H9 (cell line): ENCODE data around the gene ENG. TPM values are rescaled to one million over a fixed set of nuclear protein-coding genes. Genes with fewer than 3 reads are reported as not detected.

ENCODE experiments used
- DNase-seq: peaks from one replicate; pipeline ENCODE4 v3.0.0-alpha.2; 2017
- H2AFZ ChIP-seq: one replicate; pipeline ENCODE4 v1.6.1; 2013; ENCODE audit warnings: mild to moderate bottlenecking, low read length, control low read depth, moderate library complexity
- H2AK5ac ChIP-seq: 2 replicates; pipeline ENCODE4 v1.6.1; 2013; ENCODE audit warnings: low read length, control low read depth, mixed read lengths; ENCODE audit not compliant: insufficient read length
- H2BK120ac ChIP-seq: one replicate; pipeline ENCODE4 v1.6.1; 2013; ENCODE audit warnings: low read depth, mild to moderate bottlenecking, low read length, control low read depth, inconsistent platforms; ENCODE audit not compliant: poor library complexity, severe bottlenecking
- H2BK12ac ChIP-seq: 2 replicates; pipeline ENCODE4 v1.6.1; 2013; ENCODE audit warnings: low read length, control low read depth, mixed read lengths, low read depth; ENCODE audit not compliant: insufficient read length
- H2BK15ac ChIP-seq: 2 replicates; pipeline ENCODE4 v1.6.1; 2013; ENCODE audit warnings: low read depth, low read length, control low read depth
- H2BK20ac ChIP-seq: one replicate; pipeline ENCODE4 v1.6.1; 2013; ENCODE audit warnings: low read depth, mild to moderate bottlenecking, low read length, control low read depth, inconsistent platforms; ENCODE audit not compliant: poor library complexity, severe bottlenecking
- H2BK5ac ChIP-seq: 2 replicates; pipeline ENCODE4 v1.6.1; 2013; ENCODE audit warnings: low read length, control low read depth, mixed read lengths; ENCODE audit not compliant: insufficient read length
- H3K14ac ChIP-seq: 2 replicates; pipeline ENCODE4 v1.6.1; 2013; ENCODE audit warnings: low read length, control low read depth; ENCODE audit not compliant: insufficient read depth
- H3K18ac ChIP-seq: 2 replicates; pipeline ENCODE4 v1.6.1; 2013; ENCODE audit warnings: low read depth, mild to moderate bottlenecking, mixed read lengths, low read length, control low read depth; ENCODE audit not compliant: insufficient read length
- H3K23ac ChIP-seq: 2 replicates; pipeline ENCODE4 v1.6.1; 2013; ENCODE audit warnings: low read length, control low read depth, mixed read lengths, low read depth; ENCODE audit not compliant: insufficient read length
- H3K23me2 ChIP-seq: 2 replicates; pipeline ENCODE4 v1.6.1; 2013; ENCODE audit warnings: low read depth, mild to moderate bottlenecking, mixed read lengths, low read length, control low read depth; ENCODE audit not compliant: insufficient read length, poor library complexity, severe bottlenecking
- H3K27ac ChIP-seq: 2 replicates; pipeline ENCODE4 v1.5.1; 2013; ENCODE audit warnings: low read length, control low read depth, mixed read lengths, low read depth; ENCODE audit not compliant: insufficient read length
- H3K27me3 ChIP-seq: 2 replicates; pipeline ENCODE4 v1.6.1; 2013; ENCODE audit warnings: low read length, control low read depth, inconsistent platforms; ENCODE audit not compliant: insufficient read depth
- H3K4ac ChIP-seq: 2 replicates; pipeline ENCODE4 v1.6.1; 2013; ENCODE audit warnings: low read depth, mild to moderate bottlenecking, control low read depth, inconsistent platforms, low read length, moderate library complexity
- H3K4me1 ChIP-seq: 2 replicates; pipeline ENCODE4 v1.6.1; 2013; ENCODE audit warnings: low read length, control low read depth, inconsistent platforms; ENCODE audit not compliant: insufficient read depth
- H3K4me2 ChIP-seq: 2 replicates; pipeline ENCODE4 v1.6.1; 2013; ENCODE audit warnings: low read length, control low read depth, mixed read lengths; ENCODE audit not compliant: insufficient read length, insufficient read depth
- H3K56ac ChIP-seq: 2 replicates; pipeline ENCODE4 v1.6.1; 2013; ENCODE audit warnings: low read depth, mild to moderate bottlenecking, mixed read lengths, low read length, control low read depth; ENCODE audit not compliant: insufficient read length
- H3K79me1 ChIP-seq: 2 replicates; pipeline ENCODE4 v1.6.1; 2013; ENCODE audit warnings: low read depth, mild to moderate bottlenecking, moderate library complexity, low read length, control low read depth, inconsistent platforms; ENCODE audit not compliant: insufficient read depth, poor library complexity, severe bottlenecking
- H3K79me2 ChIP-seq: 2 replicates; pipeline ENCODE4 v1.6.1; 2013; ENCODE audit warnings: low read length, control low read depth, inconsistent platforms; ENCODE audit not compliant: insufficient read depth
- H3K9ac ChIP-seq: 2 replicates; pipeline ENCODE4 v1.6.1; 2013; ENCODE audit warnings: low read length, control low read depth, mixed read lengths; ENCODE audit not compliant: insufficient read length; ENCODE audit errors: extremely low read depth
- H3K9me3 ChIP-seq: one replicate; pipeline ENCODE4 v1.6.1; 2013; ENCODE audit warnings: low read depth, low read length, inconsistent platforms; ENCODE audit not compliant: control insufficient read depth
- H3T11ph ChIP-seq: one replicate; pipeline ENCODE4 v1.6.1; 2013; ENCODE audit warnings: mild to moderate bottlenecking, low read length, control low read depth, inconsistent platforms
- H4K20me1 ChIP-seq: one replicate; pipeline ENCODE4 v1.6.1; 2013; ENCODE audit not compliant: control insufficient read depth, insufficient read length, insufficient read depth
- H4K5ac ChIP-seq: 2 replicates; pipeline ENCODE4 v1.6.1; 2013; ENCODE audit warnings: low read depth, mild to moderate bottlenecking, mixed read lengths, low read length, control low read depth; ENCODE audit not compliant: insufficient read length
- H4K8ac ChIP-seq: replicated peaks from 2 replicates; pipeline ENCODE4 v1.6.1; 2013; ENCODE audit warnings: low read length, control low read depth, mixed read lengths, low read depth; ENCODE audit not compliant: insufficient read length
- H4K91ac ChIP-seq: 2 replicates; pipeline ENCODE4 v1.6.1; 2013; ENCODE audit warnings: low read depth, mild to moderate bottlenecking, moderate library complexity, mixed read lengths, low read length, control low read depth; ENCODE audit not compliant: insufficient read length
- H3K27ac Mint-ChIP-seq, 3 experiments: 2 replicates in 2 of 3; 3 replicates in 1 of 3; pipeline ENCODE4 v1.8.0; 2020 to 2021; ENCODE audit warnings: mixed read lengths in 3 of 3, mild to moderate bottlenecking in 1 of 3, moderate library complexity in 1 of 3
- H3K27me3 Mint-ChIP-seq: 2 replicates; pipeline ENCODE4 v1.8.0; 2021; ENCODE audit warnings: low read depth, mild to moderate bottlenecking, moderate library complexity, mixed read lengths
- H3K36me3 Mint-ChIP-seq, 3 experiments: 2 replicates in 2 of 3; 3 replicates in 1 of 3; pipeline ENCODE4 v1.8.0; 2020 to 2021; ENCODE audit warnings: low read depth in 3 of 3, mixed read lengths in 3 of 3; ENCODE audit not compliant: insufficient read depth in 1 of 3
- H3K4me1 Mint-ChIP-seq, 2 experiments: 2 replicates each; pipeline ENCODE4 v1.8.0; 2020; ENCODE audit warnings: mixed read lengths in 2 of 2
- H3K4me3 Mint-ChIP-seq, 2 experiments: 2 replicates in 1 of 2; 3 replicates in 1 of 2; pipeline ENCODE4 v1.8.0; 2020 to 2021; ENCODE audit warnings: mild to moderate bottlenecking in 2 of 2, mixed read lengths in 2 of 2, moderate library complexity in 1 of 2
- H3K9me3 Mint-ChIP-seq, 2 experiments: 2 replicates in 1 of 2; 3 replicates in 1 of 2; pipeline ENCODE4 v1.8.0; 2020; ENCODE audit warnings: mild to moderate bottlenecking in 2 of 2, mixed read lengths in 2 of 2, moderate library complexity in 1 of 2
- CTCF ChIP-seq: fragments of 200-600 bp; sonication (generic); conservative IDR thresholded peaks from 3 replicates; pipeline ENCODE4 v1.8.0; 2021; ENCODE audit warnings: antibody characterized with exemption, mild to moderate bottlenecking
- WGBS: extraction: QIAGEN DNeasy Blood & Tissue Kit; methylation state at CpG from one replicate; pipeline ENCODE4 v1.1.7; 2013; ENCODE audit warnings: missing lambda C conversion rate, low lambda C conversion rate, mixed read lengths; ENCODE audit not compliant: insufficient read length; ENCODE audit errors: extremely low coverage; 5-methylcytosine and 5-hydroxymethylcytosine counted together
- total RNA-seq: library from RNA; stranded (reverse); gene quantifications from 2 replicates; pipeline ENCODE4 v1.2.1, GENCODE V29; 2021

The ENG gene
- total RNA-seq, 1 experiment from 2014 or later = 2.1 TPM

GRCh38 chr9:127880143-127880542 lies 25.7 kb upstream of the ENG start:
- H3K4ac ChIP-seq = no peak overlapping the region

More at GRCh38 chr9:127880143-127880542, 25.7 kb upstream of the ENG start:
- Mint-ChIP-seq H3K4me3 (no peak overlapping the region), H3K27ac (no peak overlapping the region), H3K9me3 (no peaks in the 10 kb centered on the region), H3K27me3 (no peaks in the 10 kb centered on the region; the same call in none of the 2 replicates), H3K36me3 (peaks cover 0 to 10% (median 4%) of the 10 kb centered on the region in 3 experiments; a peak in 4 of 7 replicates), H3K4me1 (peaks cover 8 to 25% of the 10 kb centered on the region in 2 experiments; a peak in 3 of 4 replicates)
- no peak overlapping the region for H2AFZ ChIP-seq
- H3T11ph ChIP-seq = no peak overlapping the region
- H2BK5ac ChIP-seq = no peak overlapping the region
- H3K18ac ChIP-seq = no peak overlapping the region
- no peak overlapping the region for H3K23ac ChIP-seq
- no peak overlapping the region for H3K4me2 ChIP-seq
- no peaks in the 10 kb centered on the region for H3K79me2 ChIP-seq
- no peak overlapping the region for H3K9ac ChIP-seq
- no peak for DNase-seq
- no peak overlapping the region for H2BK12ac ChIP-seq
- H3K14ac ChIP-seq = no peak overlapping the region
- no peak overlapping the region for H3K56ac ChIP-seq
- TF ChIP-seq CTCF = no peak
- H4K5ac ChIP-seq = no peak overlapping the region
- H3K27me3 ChIP-seq = no peaks in the 10 kb centered on the region
- no peak overlapping the region for H4K8ac ChIP-seq
- H3K27ac ChIP-seq = no peak overlapping the region
- H4K20me1 ChIP-seq = no peaks in the 10 kb centered on the region
- H3K23me2 ChIP-seq = peaks cover 12% of the 10 kb centered on the region
- WGBS = no CpG with 5 or more reads among the region's 8 CpGs
- H2BK15ac ChIP-seq = no peak overlapping the region
- H2AK5ac ChIP-seq = no peak overlapping the region
- H4K91ac ChIP-seq = no peak overlapping the region
- H3K4me1 ChIP-seq = no peaks in the 10 kb centered on the region
- H3K79me1 ChIP-seq = no peaks in the 10 kb centered on the region
- no peak overlapping the region for H2BK120ac ChIP-seq
- H3K9me3 ChIP-seq = no peaks in the 10 kb centered on the region
- no peak overlapping the region for H2BK20ac ChIP-seq
